IMR-90 (cell line): ENCODE data around the gene MICAL2. TPM values are rescaled to one million over a fixed set of nuclear protein-coding genes. Genes with fewer than 3 reads are reported as not detected.

ENCODE experiments used
- ATAC-seq: fragments of 200-7000 bp; cut with Tn5 transposase; 2 replicates; pipeline ENCODE4 v1.9.1; 2020; ENCODE audit warnings: low read depth, mild to moderate bottlenecking, moderate library complexity
- BruUV-seq: library from RNA; stranded (reverse); fragments of 400-500 nt; replicated peaks from 2 replicates; lab custom pipeline; 2021; lab: Mats Ljungman, UMichigan
- CTCF ChIA-PET: fragments of 300-600 bp; formaldehyde crosslinking; extraction: SDS; loops from one replicate; lab custom pipeline; 2021; ENCODE audit warnings: antibody characterized with exemption; lab: Yijun Ruan, JAX
- POLR2A ChIA-PET: fragments of 300-600 bp; sonication (Branson Sonifier 250); formaldehyde crosslinking; loops from one replicate; lab custom pipeline; 2022; ENCODE audit warnings: antibody characterized with exemption; ENCODE audit not compliant: unreplicated experiment; lab: Charles Lee
- DNase-seq: peaks from one replicate; pipeline ENCODE4 v3.0.0; 2013
- H2AFZ ChIP-seq: replicated peaks from 2 replicates; pipeline ENCODE3; 2013; ENCODE audit warnings: low read length, mild to moderate bottlenecking; ENCODE audit not compliant: poor library complexity
- H2AK5ac ChIP-seq: 2 replicates; pipeline ENCODE4 v1.6.1; 2013; ENCODE audit warnings: low read depth, low read length, inconsistent platforms
- H2AK9ac ChIP-seq: replicated peaks from 2 replicates; pipeline ENCODE3; 2013; ENCODE audit warnings: mild to moderate bottlenecking, low read depth, low read length, moderate library complexity; ENCODE audit not compliant: poor library complexity
- H2BK120ac ChIP-seq: 2 replicates; pipeline ENCODE4 v1.6.1; 2013; ENCODE audit warnings: low read depth, low read length, inconsistent platforms
- H2BK15ac ChIP-seq: 3 replicates; pipeline ENCODE4 v1.6.1; 2013; ENCODE audit warnings: low read depth, low read length, inconsistent platforms
- H2BK20ac ChIP-seq: 2 replicates; pipeline ENCODE4 v1.6.1; 2013; ENCODE audit warnings: low read depth, mild to moderate bottlenecking, inconsistent platforms, low read length, moderate library complexity
- H2BK5ac ChIP-seq: 2 replicates; pipeline ENCODE4 v1.6.1; 2013; ENCODE audit warnings: mild to moderate bottlenecking, low read depth, low read length, inconsistent platforms; ENCODE audit not compliant: poor library complexity, severe bottlenecking
- H3K14ac ChIP-seq: replicated peaks from 2 replicates; pipeline ENCODE4 v1.6.1; 2013; ENCODE audit warnings: low read depth, low read length, inconsistent platforms
- H3K18ac ChIP-seq: 2 replicates; pipeline ENCODE4 v1.6.1; 2013; ENCODE audit warnings: low read depth, low read length, control low read depth
- H3K23ac ChIP-seq: 2 replicates; pipeline ENCODE4 v1.6.1; 2013; ENCODE audit warnings: low read depth, low read length, inconsistent platforms
- H3K27ac ChIP-seq: 2 replicates; pipeline ENCODE4 v1.5.1; 2013; ENCODE audit warnings: mild to moderate bottlenecking, control low read depth, low read length; ENCODE audit not compliant: insufficient read depth
- H3K27me3 ChIP-seq: 2 replicates; pipeline ENCODE4 v1.6.1; 2013; ENCODE audit warnings: low read length; ENCODE audit not compliant: control insufficient read depth, insufficient read depth
- H3K36me3 ChIP-seq: 2 replicates; pipeline ENCODE4 v1.6.1; 2013; ENCODE audit warnings: low read length, mixed read lengths; ENCODE audit not compliant: control insufficient read depth, insufficient read depth
- H3K4ac ChIP-seq: 2 replicates; pipeline ENCODE4 v1.6.1; 2013; ENCODE audit warnings: low read depth, low read length, inconsistent platforms
- H3K4me1 ChIP-seq: 2 replicates; pipeline ENCODE4 v1.6.1; 2013; ENCODE audit warnings: low read length, mixed read lengths; ENCODE audit not compliant: control insufficient read depth, insufficient read depth
- H3K4me2 ChIP-seq: 2 replicates; pipeline ENCODE4 v1.6.1; 2013; ENCODE audit warnings: low read depth, mild to moderate bottlenecking, control low read depth, low read length, moderate library complexity
- H3K4me3 ChIP-seq: 2 replicates; pipeline ENCODE4 v1.5.1; 2013; ENCODE audit warnings: low read depth, mild to moderate bottlenecking, control low read depth, low read length, moderate library complexity; ENCODE audit not compliant: insufficient read depth
- H3K56ac ChIP-seq: 2 replicates; pipeline ENCODE4 v1.6.1; 2013; ENCODE audit warnings: low read length, inconsistent platforms; ENCODE audit not compliant: insufficient read depth; ENCODE audit errors: extremely low read depth
- H3K79me1 ChIP-seq, 2 experiments: 2 replicates each; pipeline ENCODE4 v1.6.1; 2013; ENCODE audit warnings: low read length in 2 of 2, inconsistent platforms in 1 of 2, low read depth in 1 of 2
- H3K9ac ChIP-seq: 2 replicates; pipeline ENCODE4 v1.6.1; 2013; ENCODE audit warnings: low read depth, low read length, control low read depth
- H3K9me1 ChIP-seq: 2 replicates; pipeline ENCODE4 v1.6.1; 2013; ENCODE audit warnings: low read length, inconsistent platforms; ENCODE audit not compliant: insufficient read depth
- H3K9me3 ChIP-seq: 2 replicates; pipeline ENCODE4 v1.6.1; 2013; ENCODE audit warnings: low read length; ENCODE audit not compliant: control insufficient read depth, insufficient read depth
- H4K20me1 ChIP-seq: 2 replicates; pipeline ENCODE4 v1.6.1; 2013; ENCODE audit warnings: low read length, inconsistent platforms; ENCODE audit not compliant: insufficient read depth
- H4K5ac ChIP-seq: 2 replicates; pipeline ENCODE4 v1.6.1; 2013; ENCODE audit warnings: mild to moderate bottlenecking, low read depth, low read length, control low read depth
- H4K8ac ChIP-seq, 2 experiments: 2 replicates each; pipeline ENCODE4 v1.6.1; 2013; ENCODE audit warnings: low read depth in 2 of 2, low read length in 2 of 2, control low read depth in 1 of 2, inconsistent platforms in 1 of 2
- H4K91ac ChIP-seq: 2 replicates; pipeline ENCODE4 v1.6.1; 2013; ENCODE audit warnings: low read depth, low read length, inconsistent platforms; ENCODE audit not compliant: insufficient read depth
- BHLHE40 ChIP-seq: fragments of 150-350 bp; IDR thresholded peaks from 2 replicates; pipeline ENCODE4 v1.6.1; 2016; ENCODE audit warnings: mild to moderate bottlenecking, low read depth, low read length
- CEBPB ChIP-seq: IDR thresholded peaks from 2 replicates; pipeline ENCODE4 v1.6.1; 2012; ENCODE audit warnings: low read depth, low read length, improper control_type of control experiment
- MAFK ChIP-seq: IDR thresholded peaks from 2 replicates; pipeline ENCODE4 v1.6.1; 2012; ENCODE audit warnings: low read depth, low read length, improper control_type of control experiment
- MAZ ChIP-seq: IDR thresholded peaks from 2 replicates; pipeline ENCODE4 v1.6.1; 2012; ENCODE audit warnings: low read depth, mild to moderate bottlenecking, low read length, improper control_type of control experiment, moderate library complexity, borderline replicate concordance
- POLR2A ChIP-seq: IDR thresholded peaks from 2 replicates; pipeline ENCODE4 v1.6.1; 2012; ENCODE audit warnings: mild to moderate bottlenecking, low read depth, low read length
- WGBS, 2 experiments: methylation state at CpG; one replicate each; pipeline versions ENCODE4 v1.1.5 to v1.1.7; 2013; ENCODE audit warnings: missing lambda C conversion rate in 2 of 2; ENCODE audit not compliant: insufficient read length in 1 of 2; ENCODE audit errors: extremely low coverage in 2 of 2; 5-methylcytosine and 5-hydroxymethylcytosine counted together
- dilution Hi-C: fragments of 300-500 bp; cut with HindIII; formaldehyde crosslinking; loops from one replicate; pipeline ENCODE4 v1.14.3; 2018; ENCODE audit warnings: low sequenced_read_pairs; ENCODE audit not compliant: unreplicated experiment
- in situ Hi-C: fragments of 300-500 bp; cut with MboI; formaldehyde crosslinking; loops from 3 replicates; pipeline ENCODE4 v1.14.3; 2019; ENCODE audit warnings: low sequenced_read_pairs, inconsistent platforms, mixed read lengths
- intact Hi-C: fragments of 100-400 bp; cut with micrococcal nuclease; formaldehyde crosslinking; loops from 2 replicates; pipeline ENCODE4 v1.10.0; 2022
- polyA plus RNA-seq, 3 experiments: library from polyadenylated mRNA; depleted of rRNA; stranded (reverse); fragments of >200 nt; gene quantifications; 2 replicates each; pipeline ENCODE4 v1.2.3, GENCODE V29; 2012; ENCODE audit warnings: low replicate concordance in 1 of 3
- total RNA-seq: library from RNA; depleted of rRNA; stranded (reverse); fragments of >200 nt; gene quantifications from 2 replicates; pipeline ENCODE4 v1.2.3, GENCODE V29; 2012

The MICAL2 gene
- total and polyA plus RNA-seq, 2 of the 4 experiments (the other 2 are of a cell fraction): 170 to 336 TPM

GRCh38 chr11:12223771-12224536 lies 113.6 kb downstream of the MICAL2 start:
- no TSS peak for BruUV-seq
- dilution Hi-C loops: no loop called here
- Histone ChIP-seq H3K14ac (peak overlapping the region; percentile 8), H3K56ac (peak overlapping the region; percentile 19; the same call in 1 of the 2 replicates), H4K5ac (peak overlapping the region; percentile 61), H3K9ac (peak overlapping the region; percentile 48; the same call in 1 of the 2 replicates), H2BK5ac (peak overlapping the region; percentile 85), H3K9me1 (peaks cover 36% of the 10 kb centered on the region), H3K9me3 (no peaks in the 10 kb centered on the region), H3K4ac (peak overlapping the region; percentile 93), H2BK15ac (peak overlapping the region; percentile 69; the same call in 2 of the 3 replicates), H2AK9ac (peak overlapping the region; percentile 63), H4K8ac (peak overlapping the region; percentile 30 to 81), H2AFZ (peak overlapping the region; percentile 33), H3K4me1 (peaks cover 18% of the 10 kb centered on the region), H3K18ac (peak overlapping the region; percentile 71; the same call in 1 of the 2 replicates), H3K4me3 (no peak overlapping the region), H2BK120ac (peak overlapping the region; percentile 83), H3K4me2 (no peak overlapping the region; the same call in 1 of the 2 replicates), H3K36me3 (peaks cover 64% of the 10 kb centered on the region), H2AK5ac (peak overlapping the region; percentile 82), H3K23ac (peak overlapping the region; percentile 88), H3K27ac (peak overlapping the region; percentile 70), H4K91ac (peak overlapping the region; percentile 92), H2BK20ac (peak overlapping the region; percentile 70), H3K79me1 (peaks cover 44 to 85% of the 10 kb centered on the region in 2 experiments), H3K27me3 (no peaks in the 10 kb centered on the region), H4K20me1 (no peaks in the 10 kb centered on the region)
- POLR2A ChIA-PET: interaction anchor here (0.6 to 1.0 kb wide), 3 partner anchors 8 to 136 kb away, joined by 3 read pairs; no protein-coding TSS in a partner anchor
- CTCF ChIA-PET: interaction anchor here (2.0 kb wide), 1 partner anchor 13 kb away, joined by 5 read pairs; no protein-coding TSS in a partner anchor
- intact Hi-C loops: no loop called here
- 70% methylated on average over 6 of the region's 7 CpGs; no CpG with 5 or more reads in 1 of the 2 experiments for WGBS, 2 experiments
- in situ Hi-C loops: no loop called here
- ATAC-seq (peak; percentile 15), DNase-seq (peak; percentile 27)
- TF ChIP-seq MAZ (no peak), CEBPB (peak; percentile 30; the same call in 1 of the 2 replicates), MAFK (no peak), BHLHE40 (no peak), POLR2A (no peak)
